ENCODE measurements around the gene SLC25A12.

Gene SLC25A12

DNA sequence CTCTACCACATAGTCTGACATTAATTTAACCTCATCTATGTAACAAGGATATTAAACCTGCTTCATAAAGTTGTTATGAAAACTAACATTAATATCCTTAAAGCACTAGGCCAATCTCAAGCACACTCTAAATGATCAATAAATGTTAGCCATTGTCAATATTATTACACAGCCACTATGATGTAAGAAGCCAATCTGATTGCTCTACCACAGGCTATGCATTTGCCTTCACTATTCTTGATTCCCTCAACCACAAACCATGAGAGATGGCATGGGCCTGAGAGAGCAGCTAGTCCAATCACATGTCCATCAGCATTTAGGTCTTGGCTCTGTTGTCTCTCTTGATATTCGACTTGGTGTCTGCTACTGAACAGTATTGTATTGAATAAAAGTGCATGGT is 4.2 kb downstream of the SLC25A12 start:
- DNase-seq: no peak

- DNase-seq: no peak
Observed at GRCh38 chr2:171889333-171889732, 4.7 kb downstream of the SLC25A12 start.

- DNase-seq: no peak
Observed at GRCh38 chr2:171883275-171883893, 10.7 kb downstream of the SLC25A12 start.

- no peak for DNase-seq
Observed at GRCh38 chr2:171882089-171882769, 11.8 kb downstream of the SLC25A12 start.

DNA sequence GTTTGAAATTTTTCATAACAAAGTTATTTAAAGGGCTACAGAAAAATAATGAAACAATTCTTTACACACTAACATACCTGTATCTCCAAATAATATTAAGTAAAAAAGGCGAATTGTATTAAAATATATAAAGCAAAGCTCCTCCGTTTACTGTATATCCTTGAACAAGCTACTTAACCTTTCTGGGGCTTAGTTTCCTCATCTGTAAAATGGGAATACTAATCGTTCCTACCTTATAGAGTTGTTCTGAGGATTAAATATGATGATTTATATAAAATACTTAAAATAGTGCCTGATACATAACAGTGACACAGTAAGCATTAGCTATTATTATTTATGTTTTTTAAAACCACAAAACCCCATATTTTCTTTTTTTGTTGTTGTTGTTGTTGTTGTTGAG is 13.3 kb downstream of the SLC25A12 start:
- DNase-seq: no peak

GRCh38 chr2:171879865-171880264 is 14.2 kb downstream of the SLC25A12 start:
- DNase-seq: no peak

DNA sequence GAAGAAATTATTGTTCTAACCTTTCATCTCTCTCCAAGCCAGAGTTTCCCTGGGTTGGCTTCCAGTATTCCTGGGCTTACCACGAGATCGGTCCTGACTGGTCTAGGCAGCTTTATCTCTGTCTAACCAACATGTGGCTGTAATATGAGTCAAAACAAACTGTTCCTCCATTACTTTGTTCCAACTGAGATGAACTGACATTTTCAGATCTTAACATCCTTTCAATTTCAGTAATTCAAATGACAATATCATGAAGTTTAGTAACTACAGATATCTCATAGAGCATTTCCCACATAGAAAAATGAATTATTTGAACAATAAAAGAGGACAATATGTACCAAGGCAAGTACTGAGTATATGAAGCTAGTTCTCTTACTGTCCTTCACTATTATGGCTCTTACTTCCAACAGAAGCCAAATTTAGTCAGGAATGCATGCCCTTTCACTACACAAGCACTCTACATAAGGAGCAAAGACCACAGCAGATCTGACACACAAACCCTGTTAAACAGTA is 15.5 kb downstream of the SLC25A12 start:
- no peak for DNase-seq

DNA sequence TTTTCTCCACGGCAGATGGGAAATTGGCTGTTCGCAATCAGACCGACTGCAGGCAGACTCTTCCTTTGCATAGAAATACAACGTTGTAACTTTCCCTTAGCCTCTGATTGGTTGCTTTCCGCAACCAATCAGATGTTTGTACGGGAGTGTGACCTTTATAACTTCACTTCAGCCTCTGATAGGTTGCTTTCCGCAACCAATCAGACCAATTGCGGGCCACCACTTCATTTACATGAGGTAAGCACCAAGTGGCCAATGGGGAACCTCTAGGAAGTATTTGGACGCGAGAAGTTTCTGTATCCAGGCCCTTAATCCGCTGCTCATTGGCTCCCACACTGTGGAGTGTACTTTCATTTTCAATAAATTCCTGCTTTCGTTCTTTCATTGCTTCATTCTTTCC is 19.1 kb downstream of the SLC25A12 start:
- DNase-seq: no peak

DNA sequence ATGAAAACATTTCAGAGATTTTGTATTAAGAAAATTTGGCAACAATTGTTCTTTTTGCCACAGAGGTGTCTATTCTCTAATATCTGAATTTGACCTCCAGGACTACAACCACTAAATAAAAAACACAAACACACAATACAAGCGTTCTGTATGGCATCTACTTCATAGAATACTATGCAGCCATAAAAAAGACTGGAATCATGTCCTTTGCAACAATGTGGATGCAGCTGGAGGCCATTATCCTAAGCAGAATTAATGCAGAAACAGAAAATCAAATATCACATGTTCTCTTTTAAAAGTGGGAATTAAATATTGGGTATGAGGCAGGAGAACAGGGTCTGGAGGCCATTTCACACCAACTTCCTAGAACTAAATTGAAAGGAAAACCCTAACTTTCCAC is 19.5 kb downstream of the SLC25A12 start:
- DNase-seq: no peak

GRCh38 chr2:171864357-171864985 is 29.6 kb downstream of the SLC25A12 start:
- DNase-seq: no peak

DNA sequence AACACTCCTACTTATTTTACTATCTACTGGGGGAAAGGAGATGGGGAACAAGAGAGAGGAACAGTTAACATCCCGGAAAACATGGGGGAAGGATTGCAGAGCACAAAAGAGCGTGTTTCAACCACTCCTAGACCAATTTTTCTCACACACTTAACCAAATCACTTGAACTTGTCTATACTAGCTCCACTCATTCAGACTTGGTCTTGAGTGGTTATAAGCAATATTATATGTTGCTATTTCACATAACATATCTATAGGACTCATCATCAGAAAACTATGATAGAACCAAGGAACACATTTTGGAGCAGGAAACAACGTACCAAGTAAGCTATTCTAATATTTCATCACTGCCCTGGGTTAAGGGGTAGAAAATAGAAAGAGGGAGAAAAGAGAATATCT is 31.5 kb downstream of the SLC25A12 start:
- no peak for DNase-seq

GRCh38 chr2:171858397-171858958 is 35.6 kb downstream of the SLC25A12 start:
- no peak for DNase-seq

GRCh38 chr2:171855401-171855800 is 38.6 kb downstream of the SLC25A12 start:
- DNase-seq: no peak

- no peak for DNase-seq
Observed at GRCh38 chr2:171852366-171852888, 41.6 kb downstream of the SLC25A12 start.

DNA sequence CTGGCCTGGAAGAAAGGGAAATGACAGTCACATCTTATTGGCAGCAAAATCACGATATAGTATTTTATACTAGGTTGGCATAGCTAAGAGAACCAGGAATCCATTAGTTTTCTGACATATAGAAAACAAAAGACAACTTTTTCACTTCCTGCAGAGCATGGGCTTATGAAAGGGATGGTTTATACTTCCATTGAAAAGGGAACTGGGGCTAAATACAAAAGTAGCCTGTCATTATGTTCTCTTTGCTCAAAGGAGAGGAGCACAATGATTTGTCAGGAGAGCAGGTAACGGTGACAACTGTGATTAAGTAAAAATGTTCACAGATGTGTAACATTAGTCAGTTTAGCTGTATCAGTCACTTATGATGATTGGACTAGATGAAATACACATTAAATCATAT is 46.4 kb downstream of the SLC25A12 start:
- no peak for DNase-seq

GRCh38 chr2:171846894-171847293 is 47.1 kb downstream of the SLC25A12 start:
- no peak for DNase-seq

DNA sequence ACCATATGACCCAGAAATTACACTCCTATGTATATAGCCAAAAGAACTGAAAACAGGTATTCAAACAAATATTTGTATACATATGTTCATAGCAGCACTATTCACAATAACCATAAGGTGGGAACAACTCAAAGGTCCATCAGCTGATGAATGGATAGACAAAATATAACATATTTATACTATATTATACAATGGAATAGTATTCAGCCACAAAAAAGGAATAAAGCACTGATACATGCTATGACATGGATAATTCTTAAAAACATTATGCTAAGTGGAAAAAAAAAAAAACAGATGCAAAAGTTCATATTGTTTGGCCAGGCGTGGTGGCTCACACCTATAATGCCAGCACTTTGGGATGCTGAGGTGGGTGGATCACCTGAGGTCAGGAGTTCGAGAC is 52.0 kb downstream of the SLC25A12 start:
- DNase-seq: no peak

GRCh38 chr2:171837736-171838135 is 56.3 kb downstream of the SLC25A12 start:
- DNase-seq: no peak

DNA sequence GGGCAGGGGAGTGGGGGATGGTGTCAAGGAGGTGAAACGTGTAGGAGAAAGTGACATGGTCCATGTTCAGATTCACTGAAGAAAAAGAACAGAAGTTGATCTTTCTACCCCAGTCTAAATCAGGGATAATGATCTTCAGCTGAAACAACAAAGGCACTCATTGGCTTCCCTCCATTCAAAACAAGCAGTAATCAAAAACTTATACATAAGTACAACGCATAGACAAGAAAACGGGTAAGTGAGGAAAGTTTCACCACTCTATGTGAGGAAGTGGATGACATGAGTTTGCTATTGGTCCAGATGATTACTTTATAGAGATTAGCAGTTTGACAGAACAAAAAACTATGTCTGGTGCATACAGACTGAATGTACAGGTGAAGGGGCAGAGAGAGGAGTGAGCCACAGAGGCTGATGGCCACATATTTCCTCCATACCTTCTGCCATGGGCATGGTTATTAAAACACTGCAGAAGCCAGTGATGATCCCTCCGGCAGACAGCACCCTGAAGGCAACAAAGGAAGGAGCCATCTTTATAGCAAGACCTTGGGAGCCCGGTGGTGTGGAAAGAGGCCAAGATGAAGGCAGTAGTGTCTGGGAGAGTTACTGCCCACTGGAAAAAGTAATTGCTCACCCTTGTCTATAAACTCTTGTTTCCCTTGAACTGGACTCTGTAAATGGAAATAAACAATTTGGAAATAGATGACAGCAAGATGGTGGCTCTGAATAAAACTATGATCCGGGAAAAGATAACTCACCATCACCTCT is 57.7 kb downstream of the SLC25A12 start:
- no peak for DNase-seq

- no peak for DNase-seq
Observed at GRCh38 chr2:171835386-171835785, 58.7 kb downstream of the SLC25A12 start.

- DNase-seq: no peak
Observed at GRCh38 chr2:171834286-171834685, 59.8 kb downstream of the SLC25A12 start.
